Measurements from ENCODE around the gene C1QTNF1.

C1QTNF1 gene

DNA sequence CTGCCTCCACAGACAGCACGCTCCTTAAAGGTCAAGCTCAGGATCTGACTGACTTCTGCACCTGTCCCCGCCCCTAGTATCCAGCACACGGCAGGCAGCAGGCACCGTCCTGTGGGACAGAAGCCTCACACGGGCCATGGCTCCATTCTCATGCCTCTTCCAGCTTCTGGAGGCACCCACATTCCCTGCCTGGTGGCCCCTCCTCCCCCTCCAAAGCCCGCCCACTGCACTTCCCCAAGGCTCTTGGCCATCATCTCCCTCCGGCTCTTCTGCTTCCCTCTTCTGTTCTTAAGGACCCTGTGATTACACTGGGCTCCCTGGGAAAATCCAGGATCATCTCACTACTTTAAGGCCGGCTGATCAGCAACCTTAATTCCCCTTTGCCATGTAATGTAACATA, 17.9 kb upstream of the C1QTNF1 start:
- no peak for TF ChIP-seq GATA2 (IDR thresholded peaks at IDR 0.05; ENCODE audit: low read depth, low read length)
- TF ChIP-seq GATA3 (IDR thresholded peaks at IDR 0.05; ENCODE audit: low read depth, low read length) = no peak

DNA sequence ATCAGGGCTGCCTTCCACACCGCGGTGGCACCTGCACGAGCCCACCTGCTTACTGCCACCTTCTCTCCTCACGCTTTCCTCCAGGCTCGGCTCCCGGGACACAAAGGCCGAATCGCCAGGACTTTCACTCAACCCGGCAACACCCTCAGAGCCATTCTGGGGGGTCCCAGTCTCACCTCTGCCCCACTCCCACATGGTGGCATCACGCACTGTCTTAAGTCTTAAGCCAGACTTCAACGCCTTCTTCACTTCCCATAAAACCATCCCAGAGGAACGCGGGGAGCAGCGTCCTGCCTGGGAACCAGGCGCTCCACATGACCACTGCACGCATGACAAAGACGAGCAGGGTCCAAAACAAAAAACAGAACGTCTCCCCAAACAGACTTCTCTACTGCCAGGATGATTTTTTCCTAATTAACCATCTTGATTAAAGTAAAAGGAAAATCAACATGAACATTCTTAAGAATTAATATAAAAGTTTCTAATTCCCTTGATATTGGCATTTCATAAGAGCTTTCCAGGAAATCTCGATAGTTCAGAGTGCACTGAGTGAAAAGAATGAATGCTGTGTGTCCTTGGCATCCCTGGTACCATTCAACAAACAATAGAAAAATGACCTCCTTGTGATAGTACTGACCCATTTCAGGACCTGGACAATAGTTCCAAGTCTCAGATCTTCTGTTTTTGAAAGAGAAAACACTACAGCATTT, 17.0 kb upstream of the C1QTNF1 start:
- TF ChIP-seq GATA2 (IDR thresholded peaks at IDR 0.05; ENCODE audit: low read depth, low read length) (no peak), GATA3 (IDR thresholded peaks at IDR 0.05; ENCODE audit: low read depth, low read length) (no peak)

DNA sequence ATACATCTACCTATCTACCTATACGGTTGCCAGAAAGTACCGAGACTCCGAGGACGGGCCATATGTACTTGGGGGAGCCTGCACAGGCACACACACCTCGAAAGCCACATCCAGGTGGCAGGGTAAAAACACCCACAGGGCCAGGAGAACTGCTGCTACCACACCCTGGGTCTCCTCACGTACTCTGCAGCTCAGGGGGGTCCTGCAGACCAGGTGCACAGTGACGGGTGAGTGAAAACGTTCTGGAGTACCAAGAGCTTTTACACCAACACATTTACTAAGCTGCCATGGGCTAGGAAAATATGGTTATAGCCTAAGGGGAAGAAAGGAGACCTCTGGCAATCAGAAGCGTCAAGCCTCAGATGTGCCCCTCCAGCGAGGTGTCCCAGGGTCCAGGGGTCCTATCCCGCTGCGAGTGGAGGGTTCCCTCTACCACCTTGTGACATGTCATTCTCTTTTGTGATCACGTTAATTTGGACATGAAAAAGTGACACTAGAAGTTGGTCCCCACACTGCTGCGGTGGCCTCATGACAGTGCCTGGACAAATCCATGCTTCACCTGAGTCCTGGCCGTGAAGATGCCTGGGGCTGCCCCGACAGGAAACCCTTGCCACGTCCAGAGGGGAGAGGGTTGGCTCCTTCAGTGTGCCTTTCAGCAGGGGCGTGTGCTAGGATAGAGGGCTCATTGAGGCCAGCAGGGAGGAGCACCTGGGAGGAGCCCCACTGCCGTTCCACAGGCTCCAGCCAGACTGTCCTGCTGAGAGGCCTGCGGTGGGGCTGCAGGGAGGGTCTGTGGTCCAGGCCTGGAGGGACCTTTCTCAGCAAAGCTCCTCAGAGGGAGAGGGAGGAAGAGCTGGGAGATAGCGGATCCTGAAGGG, 16.2 kb upstream of the C1QTNF1 start:
- no peak for TF ChIP-seq GATA3 (IDR thresholded peaks at IDR 0.05; ENCODE audit: low read depth, low read length)
- no peak for TF ChIP-seq GATA2 (IDR thresholded peaks at IDR 0.05; ENCODE audit: low read depth, low read length)

DNA sequence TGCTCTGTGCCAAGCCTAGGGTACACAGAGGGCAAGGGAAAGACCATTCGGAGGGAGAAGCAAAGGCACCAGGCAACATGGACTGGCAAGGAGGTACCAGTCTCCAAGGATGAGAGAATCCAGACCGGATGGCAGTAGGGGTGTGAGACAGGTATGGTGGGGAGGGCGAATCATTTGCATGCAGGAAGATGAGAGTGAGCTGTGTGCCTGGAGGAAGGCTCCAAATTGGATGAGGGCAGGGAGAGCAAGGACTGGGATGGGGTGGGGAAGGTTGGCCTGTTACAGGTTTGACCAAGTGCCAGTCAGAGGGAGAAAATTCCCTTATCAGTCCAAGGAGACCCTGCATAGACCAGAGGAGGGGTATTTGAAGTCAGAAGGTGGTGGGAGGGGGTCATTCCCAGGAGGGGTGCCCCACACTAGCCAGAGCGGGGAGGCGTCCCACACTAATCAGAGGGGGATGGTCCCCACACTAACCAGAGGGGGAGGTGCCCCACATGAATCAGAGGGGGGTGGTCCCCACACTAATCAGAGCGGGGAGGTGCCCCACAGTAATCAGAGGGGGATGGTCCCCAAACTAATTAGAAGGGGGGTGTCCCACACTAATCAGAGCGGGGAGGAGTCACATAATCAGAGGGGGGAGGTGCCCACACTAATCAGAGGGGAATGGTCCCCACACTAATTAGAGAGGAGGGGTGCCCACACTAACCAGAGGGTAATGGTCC, 15.1 kb upstream of the C1QTNF1 start:
- TF ChIP-seq GATA3 (IDR thresholded peaks at IDR 0.05; ENCODE audit: low read depth, low read length) = no peak

DNA sequence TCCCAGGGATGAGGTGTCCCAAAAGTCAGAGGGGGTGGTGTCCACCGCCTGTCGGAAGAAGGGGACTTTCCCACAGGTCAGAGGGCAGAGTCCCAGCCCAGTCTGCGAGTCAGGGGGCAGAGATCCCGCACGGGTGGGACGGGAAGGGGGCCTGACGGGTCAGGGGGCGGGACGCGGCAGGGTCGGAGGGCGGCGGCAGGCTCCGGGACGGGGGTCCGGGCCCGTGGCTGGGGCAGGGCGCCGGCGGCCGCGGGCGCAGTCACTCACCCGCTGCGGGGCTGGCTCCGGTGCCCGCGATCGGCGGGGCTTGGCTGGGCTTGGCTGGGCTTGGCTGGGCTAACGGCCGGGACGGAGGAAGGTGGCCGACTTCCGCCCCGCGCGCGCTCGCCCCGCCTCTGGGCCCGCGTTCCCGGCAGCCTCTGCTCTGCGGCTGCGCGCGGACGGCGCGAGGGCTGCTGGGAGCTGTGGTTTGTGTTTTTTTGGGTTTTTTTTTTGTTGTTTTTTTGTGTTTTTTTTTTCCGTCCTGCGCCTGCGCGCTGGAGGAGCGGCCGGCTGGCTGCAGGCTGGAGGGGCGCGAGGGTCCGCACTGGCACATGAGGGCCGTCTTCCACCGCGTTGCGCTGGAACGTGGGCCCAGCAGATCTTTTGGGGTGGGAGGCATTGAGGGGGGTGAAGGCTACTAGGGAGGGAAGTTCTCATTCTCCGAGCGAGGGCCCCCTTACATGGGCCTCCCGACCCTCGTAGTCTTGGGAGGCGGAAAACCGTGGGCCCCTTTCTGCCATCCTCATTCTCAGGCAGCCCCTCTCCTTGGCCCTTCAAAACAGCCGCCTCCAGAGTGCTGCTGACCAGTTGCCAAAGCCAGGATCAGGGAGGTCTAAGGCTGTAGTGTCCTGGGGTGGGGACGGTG, 14.3 kb upstream of the C1QTNF1 start, which contains the start of gene CANT1:
Gene CANT1 (minus strand): TSS at position 368 of the 907 bp plus-strand sequence. CDS start 12,142 bp downstream, outside the sequence.
- no peak; the same call in 1 of the 2 replicates for TF ChIP-seq GATA2 (IDR thresholded peaks at IDR 0.05; ENCODE audit: low read depth, low read length)
- TF ChIP-seq GATA3 (IDR thresholded peaks at IDR 0.05; ENCODE audit: low read depth, low read length) = no peak

DNA sequence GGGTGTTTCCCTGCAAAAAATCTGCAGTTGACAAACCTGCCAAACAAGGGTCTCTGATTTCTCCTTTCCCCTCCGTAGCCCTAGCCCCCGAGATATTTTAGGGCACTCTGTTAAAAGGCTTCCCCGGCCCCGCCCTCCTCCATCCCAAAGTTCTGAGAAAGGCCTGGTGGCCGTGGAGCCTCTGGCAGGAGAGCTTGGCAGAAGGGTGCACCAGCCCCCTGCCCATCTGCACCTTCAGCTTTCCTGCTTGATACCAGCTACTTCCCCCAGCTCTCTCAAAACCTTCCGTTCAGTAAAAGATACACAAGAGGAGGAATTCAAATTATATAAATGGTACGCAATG, 13.7 kb upstream of the C1QTNF1 start:
- no peak for TF ChIP-seq GATA3 (IDR thresholded peaks at IDR 0.05; ENCODE audit: low read depth, low read length)
- TF ChIP-seq GATA2 (IDR thresholded peaks at IDR 0.05; ENCODE audit: low read depth, low read length) = no peak

DNA sequence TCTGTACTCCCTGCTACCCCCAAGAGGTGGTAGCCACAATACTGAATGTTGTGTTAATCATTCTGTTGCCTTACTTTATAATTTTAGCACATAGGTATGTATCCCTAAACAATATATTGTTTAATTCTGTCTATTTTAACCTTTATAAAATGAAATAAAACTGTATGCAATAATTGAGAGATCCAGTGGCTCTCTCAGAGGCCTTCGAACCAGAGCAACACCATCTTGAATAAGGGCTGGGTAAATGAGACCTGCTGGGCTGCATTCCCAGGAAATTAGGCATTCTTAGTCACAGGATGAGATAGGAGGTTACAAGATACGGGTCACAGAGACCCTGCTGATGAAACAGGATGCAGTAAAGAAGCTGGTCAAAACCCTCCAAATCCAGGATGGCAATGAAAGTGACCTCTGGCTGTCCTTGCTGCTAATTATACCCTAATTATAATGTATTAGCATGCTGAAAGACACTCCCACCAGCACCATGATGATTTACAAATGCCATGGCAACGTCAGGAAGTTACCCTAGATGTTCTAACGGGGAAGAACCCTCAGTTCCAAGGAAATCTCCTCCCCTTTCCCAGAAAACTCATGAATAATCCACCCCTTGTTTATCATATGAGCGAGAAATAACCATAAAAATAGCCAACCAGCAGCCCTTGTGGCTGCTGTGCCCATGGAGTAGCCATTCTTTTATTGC, 12.4 kb upstream of the C1QTNF1 start:
- TF ChIP-seq GATA2 (IDR thresholded peaks at IDR 0.05; ENCODE audit: low read depth, low read length) (no peak), GATA3 (IDR thresholded peaks at IDR 0.05; ENCODE audit: low read depth, low read length) (no peak)

DNA sequence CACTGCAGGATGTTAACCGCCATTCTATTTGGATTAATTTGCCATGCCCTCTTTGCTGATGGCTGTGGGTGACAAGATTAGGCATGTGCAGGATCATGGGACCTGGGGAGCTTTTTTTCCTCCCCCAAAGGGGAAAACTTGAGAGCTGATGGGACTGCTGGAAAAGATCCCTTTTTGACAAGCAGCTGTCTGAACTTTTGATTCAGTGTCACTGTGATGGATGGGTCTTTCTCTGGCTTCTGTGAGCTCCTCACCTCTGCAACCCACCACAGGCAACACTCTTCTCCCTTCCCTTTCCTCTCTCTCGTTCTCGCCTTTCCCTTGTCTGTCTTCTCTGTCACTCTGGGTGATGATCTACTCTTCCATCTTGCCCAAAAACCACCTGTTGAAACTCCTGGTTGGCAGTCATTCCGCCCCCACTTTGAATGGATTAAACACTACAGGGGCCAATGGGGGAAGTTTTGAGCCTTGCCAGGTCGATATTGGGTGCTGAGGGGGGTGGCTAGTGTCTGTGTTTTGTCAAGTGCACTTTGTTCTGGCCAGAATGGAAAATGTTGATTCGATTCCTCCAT, 11.3 kb upstream of the C1QTNF1 start:
- TF ChIP-seq GATA2 (IDR thresholded peaks at IDR 0.05; ENCODE audit: low read depth, low read length) = no peak
- no peak for TF ChIP-seq GATA3 (IDR thresholded peaks at IDR 0.05; ENCODE audit: low read depth, low read length)

DNA sequence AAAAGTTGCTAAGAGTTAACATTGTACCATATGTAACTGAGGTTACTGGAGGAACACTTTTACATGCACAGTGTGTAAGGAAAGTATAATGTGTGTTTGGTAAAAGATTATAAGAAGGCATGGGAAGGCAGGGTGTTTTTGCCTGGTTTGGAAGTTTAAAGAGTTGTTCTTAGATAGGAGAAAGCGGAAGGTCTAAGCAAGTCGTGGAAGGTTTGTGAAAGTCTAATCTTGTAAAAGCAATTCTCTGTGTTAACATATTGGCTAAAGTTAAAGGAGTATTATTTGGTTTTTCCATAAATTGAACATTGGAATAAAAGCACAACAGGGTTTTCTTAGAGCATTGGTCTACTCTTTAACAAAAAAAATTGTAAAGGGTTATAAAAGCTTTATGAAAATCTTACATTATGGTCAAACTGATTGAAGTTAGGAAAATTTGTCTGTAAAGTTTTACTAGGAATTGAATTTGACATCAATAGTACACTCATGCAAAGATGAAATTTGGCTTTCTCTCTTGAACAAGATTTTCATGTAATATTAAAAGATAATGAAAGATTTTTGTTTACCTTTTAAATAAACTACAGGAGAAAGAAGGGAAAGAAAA, 9.7 kb upstream of the C1QTNF1 start:
- TF ChIP-seq GATA3 (IDR thresholded peaks at IDR 0.05; ENCODE audit: low read depth, low read length) (no peak), GATA2 (IDR thresholded peaks at IDR 0.05; ENCODE audit: low read depth, low read length) (no peak)

DNA sequence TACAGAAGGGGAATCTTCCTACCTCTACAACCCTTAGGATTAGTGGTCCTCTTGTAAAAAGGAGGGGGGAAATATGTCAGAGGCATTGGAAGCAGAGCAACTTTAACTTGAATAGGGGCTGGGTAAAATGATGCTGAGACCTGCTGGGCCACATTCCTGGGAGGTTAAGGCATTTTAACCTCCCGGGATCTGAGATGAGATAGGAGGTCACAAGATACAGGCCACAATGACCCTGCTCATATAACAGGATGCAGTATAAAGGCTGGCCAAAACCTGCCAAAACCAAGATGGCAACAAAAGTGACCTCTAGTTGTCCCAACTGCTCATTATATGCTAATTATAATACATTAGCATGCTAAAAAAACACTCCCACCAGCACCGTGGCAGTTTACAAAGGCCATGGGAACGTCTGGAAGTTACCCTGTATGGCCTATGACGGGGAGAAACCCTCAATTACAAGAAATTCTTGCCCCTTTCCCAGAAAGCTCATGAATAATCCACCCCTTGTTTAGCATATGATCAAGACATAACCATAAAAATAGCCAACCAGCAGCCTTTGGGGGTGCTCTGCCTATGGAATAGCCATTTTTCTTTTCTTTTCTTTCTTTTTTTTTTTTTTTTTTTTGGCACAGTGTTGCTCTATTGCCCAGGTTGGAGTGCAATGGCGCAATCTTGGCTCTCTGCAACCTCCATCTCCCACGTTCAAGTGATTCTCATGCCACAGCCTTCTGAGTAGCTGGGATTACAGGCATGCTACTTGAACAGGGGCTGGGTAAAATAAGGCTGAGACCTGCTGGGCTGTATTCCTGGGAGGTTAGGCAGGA, 6.2 kb upstream of the C1QTNF1 start:
- TF ChIP-seq GATA3 (IDR thresholded peaks at IDR 0.05; ENCODE audit: low read depth, low read length) = no peak
- TF ChIP-seq GATA2 (IDR thresholded peaks at IDR 0.05; ENCODE audit: low read depth, low read length) = no peak

DNA sequence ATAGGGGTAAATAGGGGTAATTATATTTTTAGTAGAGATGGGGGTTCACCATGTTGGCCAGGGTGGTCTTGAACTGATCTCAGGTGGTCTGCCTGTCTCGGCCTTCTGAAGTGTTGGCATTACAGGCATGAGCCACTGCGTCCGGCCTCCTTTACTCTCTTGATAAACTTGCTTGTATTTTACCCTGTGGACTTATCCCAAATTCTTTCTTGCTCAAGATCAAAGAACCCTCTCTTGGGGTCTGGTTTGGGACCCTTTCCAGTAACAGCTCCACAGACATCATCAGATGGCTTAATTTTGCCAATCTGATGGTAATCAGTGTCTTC, 5.6 kb upstream of the C1QTNF1 start:
- TF ChIP-seq GATA3 (IDR thresholded peaks at IDR 0.05; ENCODE audit: low read depth, low read length) = no peak
- TF ChIP-seq GATA2 (IDR thresholded peaks at IDR 0.05; ENCODE audit: low read depth, low read length) = no peak

DNA sequence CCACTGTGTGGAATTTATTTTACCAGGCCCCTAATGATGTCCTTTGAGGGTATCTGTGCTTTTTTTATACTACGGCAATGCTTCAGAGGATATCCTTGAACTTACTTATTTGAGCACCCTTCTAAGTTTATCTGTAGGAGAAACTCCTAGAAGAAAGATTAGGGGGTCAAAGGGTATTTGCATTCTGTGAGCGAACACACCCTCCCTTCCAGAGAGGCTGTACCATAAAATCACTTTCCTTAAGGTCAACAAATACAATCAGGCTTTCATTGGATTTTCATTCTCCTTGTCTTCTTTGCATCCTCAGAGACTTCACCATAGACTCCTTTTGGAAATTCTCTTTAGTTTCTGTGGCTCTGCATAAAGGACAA, 4.7 kb upstream of the C1QTNF1 start:
- TF ChIP-seq GATA3 (IDR thresholded peaks at IDR 0.05; ENCODE audit: low read depth, low read length) = no peak
- TF ChIP-seq GATA2 (IDR thresholded peaks at IDR 0.05; ENCODE audit: low read depth, low read length) = no peak
